Ishikawa (cell line): ENCODE measurements around the gene MAP4K4.

ENCODE experiments used
- CEBPB ChIP-seq: IDR thresholded peaks from 2 replicates; pipeline ENCODE4 v1.6.1; 2012
- CREB1 ChIP-seq: IDR thresholded peaks from 2 replicates; pipeline ENCODE4 v1.6.1; 2012; ENCODE audit warnings: low read depth
- EGR1 ChIP-seq: IDR thresholded peaks from 2 replicates; pipeline ENCODE4 v1.6.1; 2012
- EP300 ChIP-seq: IDR thresholded peaks from 2 replicates; pipeline ENCODE4 v1.6.1; 2012; ENCODE audit warnings: borderline replicate concordance
- FOXM1 ChIP-seq: IDR thresholded peaks from 2 replicates; pipeline ENCODE4 v1.6.1; 2012; ENCODE audit warnings: low read depth, borderline replicate concordance
- RAD21 ChIP-seq: IDR thresholded peaks from 2 replicates; pipeline ENCODE4 v1.6.1; 2012; ENCODE audit warnings: low read depth
- REST ChIP-seq: IDR thresholded peaks from 2 replicates; pipeline ENCODE4 v1.6.1; 2012; ENCODE audit warnings: low read depth, mild to moderate bottlenecking
- TAF1 ChIP-seq: IDR thresholded peaks from 2 replicates; pipeline ENCODE4 v1.6.1; 2012; ENCODE audit warnings: low read depth, mild to moderate bottlenecking
- TCF12 ChIP-seq: IDR thresholded peaks from 2 replicates; pipeline ENCODE4 v1.6.1; 2012; ENCODE audit warnings: low read depth
- YY1 ChIP-seq: IDR thresholded peaks from 2 replicates; pipeline ENCODE4 v1.6.1; 2012; ENCODE audit warnings: low read depth
- ZBTB7A ChIP-seq: IDR thresholded peaks from 2 replicates; pipeline ENCODE4 v1.6.1; 2012; ENCODE audit warnings: low read depth
- TF ChIP-seq, protein P1 (sequence below): IDR thresholded peaks from 2 replicates; pipeline ENCODE4 v1.6.1; 2012
- TF ChIP-seq, protein P2 (sequence below): IDR thresholded peaks from 2 replicates; pipeline ENCODE4 v1.6.1; 2012

DNA sequence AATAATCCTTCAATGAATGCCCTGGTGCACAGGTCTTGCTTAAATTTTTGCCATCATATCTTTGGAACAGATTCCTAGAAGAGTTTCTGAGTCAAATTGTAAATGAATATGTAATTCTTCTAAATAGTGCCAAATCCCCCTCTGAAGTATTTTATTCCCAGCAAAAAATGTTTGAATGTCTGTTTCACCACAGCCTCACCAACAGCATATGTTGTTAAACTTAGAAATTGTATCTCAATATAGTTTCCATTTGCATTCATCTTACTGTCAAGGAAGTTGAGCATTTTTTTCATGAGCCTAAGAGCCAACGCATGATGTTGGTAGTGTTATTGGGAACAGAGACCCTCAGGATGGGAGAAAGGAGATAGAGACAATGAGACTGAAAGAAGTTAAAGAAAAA lies 207.4 kb downstream of the MAP4K4 start:
- TF ChIP-seq CREB1 (no peak), CEBPB (no peak), EP300 (no peak), REST (no peak), RAD21 (no peak), TAF1 (no peak), TCF12 (no peak), FOXM1 (no peak), YY1 (no peak), EGR1 (no peak), ZBTB7A (no peak)
- TF ChIP-seq, protein P1, sequence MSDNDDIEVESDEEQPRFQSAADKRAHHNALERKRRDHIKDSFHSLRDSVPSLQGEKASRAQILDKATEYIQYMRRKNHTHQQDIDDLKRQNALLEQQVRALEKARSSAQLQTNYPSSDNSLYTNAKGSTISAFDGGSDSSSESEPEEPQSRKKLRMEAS: no peak
- TF ChIP-seq, protein P2, sequence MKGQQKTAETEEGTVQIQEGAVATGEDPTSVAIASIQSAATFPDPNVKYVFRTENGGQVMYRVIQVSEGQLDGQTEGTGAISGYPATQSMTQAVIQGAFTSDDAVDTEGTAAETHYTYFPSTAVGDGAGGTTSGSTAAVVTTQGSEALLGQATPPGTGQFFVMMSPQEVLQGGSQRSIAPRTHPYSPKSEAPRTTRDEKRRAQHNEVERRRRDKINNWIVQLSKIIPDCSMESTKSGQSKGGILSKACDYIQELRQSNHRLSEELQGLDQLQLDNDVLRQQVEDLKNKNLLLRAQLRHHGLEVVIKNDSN: no peak
